ENCODE results near the gene CD28. TPM values are rescaled to one million over a fixed set of nuclear protein-coding genes. Genes with fewer than 3 reads are reported as not detected.

Gene CD28
- total and polyA plus RNA-seq, 9 of the 15 experiments (the other 6 are each of a cell fraction or from before 2014, with no cell fraction given), result 0.01 to 0.11 TPM; not detected in 7

GRCh38 chr2:203713381-203713780 is 6.9 kb downstream of the CD28 start:
- FAIRE-seq, result no peak
- in situ Hi-C loops (cut with MboI), result no loop called here
- Histone ChIP-seq H2AFZ (ENCODE audit: low read depth, low read length) (no peak overlapping the region), H3K79me2 (ENCODE audit: control insufficient read depth, insufficient read depth, low read length) (no peaks in the 10 kb centered on the region), H3K36me3 (ENCODE audit: control insufficient read depth, insufficient read depth, low read length) (no peaks in the 10 kb centered on the region), H3K4me1 (replicated peaks in 1 of 2; ENCODE audit: control insufficient read depth in 2 of 2, insufficient read depth in 2 of 2, low read length in 2 of 2) (no peaks in the 10 kb centered on the region), H3K4me3 (no peak overlapping the region), H3K27ac (ENCODE audit: extremely low read depth, low read depth, low read length) (no peak overlapping the region), H3K9ac (ENCODE audit: insufficient read depth in 1 of 2, low read depth in 2 of 2, low read length in 2 of 2) (no peak overlapping the region), H3K27me3 (ENCODE audit: control insufficient read depth in 2 of 2, insufficient read depth in 2 of 2, low read length in 2 of 2) (no peaks in the 10 kb centered on the region), H3K9me1 (ENCODE audit: control insufficient read depth, insufficient read depth, low read length) (no peaks in the 10 kb centered on the region), H4K20me1 (replicated peaks; ENCODE audit: control insufficient read depth, insufficient read depth, low read length) (no peaks in the 10 kb centered on the region), H3K4me2 (ENCODE audit: insufficient read depth, low read length) (no peak overlapping the region), H3K9me3 (replicated peaks; ENCODE audit: control insufficient read depth, insufficient read depth, low read depth, low read length) (no peaks in the 10 kb centered on the region)
- no TSS peak for BruUV-seq (replicated peaks)
- TF ChIP-seq NCOA4 (IDR thresholded peaks at IDR 0.05; ENCODE audit: partially characterized antibody) (no peak), HEY1 (CRISPR knock-in tag; IDR thresholded peaks at IDR 0.05; ENCODE audit: borderline replicate concordance) (no peak), RB1 (IDR thresholded peaks at IDR 0.05; ENCODE audit: low read depth) (no peak), ZNF274 (IDR thresholded peaks at IDR 0.05; ENCODE audit: borderline replicate concordance, low read depth, low read length) (no peak), RCOR1 (IDR thresholded peaks at IDR 0.05; ENCODE audit: borderline replicate concordance in 1 of 2, low read depth in 2 of 2, low read length in 2 of 2) (no peak), RFX1 (IDR thresholded peaks at IDR 0.05) (no peak)
- intact Hi-C loops (cut with micrococcal nuclease), result no loop called here
- 20% methylated on average over 1 of the region's 1 CpG for WGBS (ENCODE audit: insufficient coverage, low coverage, missing lambda C conversion rate)
- no peak for ATAC-seq
- ChIA-PET CTCF (ENCODE audit: low intra/inter-chr PET ratio) (no interaction called here), POLR2A (no interaction called here)
- DNase-seq (ENCODE audit: extremely low read depth in 1 of 4, low spot score in 3 of 4), result no peak

GRCh38 chr2:203714112-203714511 is 7.7 kb downstream of the CD28 start:
- Histone ChIP-seq H3K9ac (ENCODE audit: insufficient read depth in 1 of 2, low read depth in 2 of 2, low read length in 2 of 2) (no peak overlapping the region), H3K9me1 (ENCODE audit: control insufficient read depth, insufficient read depth, low read length) (no peaks in the 10 kb centered on the region), H3K27me3 (ENCODE audit: control insufficient read depth in 2 of 2, insufficient read depth in 2 of 2, low read length in 2 of 2) (no peaks in the 10 kb centered on the region), H3K4me2 (ENCODE audit: insufficient read depth, low read length) (no peak overlapping the region), H3K27ac (ENCODE audit: extremely low read depth, low read depth, low read length) (no peak overlapping the region), H2AFZ (ENCODE audit: low read depth, low read length) (no peak overlapping the region), H3K36me3 (ENCODE audit: control insufficient read depth, insufficient read depth, low read length) (no peaks in the 10 kb centered on the region), H4K20me1 (replicated peaks; ENCODE audit: control insufficient read depth, insufficient read depth, low read length) (no peaks in the 10 kb centered on the region), H3K9me3 (replicated peaks; ENCODE audit: control insufficient read depth, insufficient read depth, low read depth, low read length) (no peaks in the 10 kb centered on the region), H3K4me3 (no peak overlapping the region), H3K4me1 (replicated peaks in 1 of 2; ENCODE audit: control insufficient read depth in 2 of 2, insufficient read depth in 2 of 2, low read length in 2 of 2) (no peaks in the 10 kb centered on the region), H3K79me2 (ENCODE audit: control insufficient read depth, insufficient read depth, low read length) (no peaks in the 10 kb centered on the region)
- in situ Hi-C loops (cut with MboI) (no loop called here), intact Hi-C loops (cut with micrococcal nuclease) (no loop called here)
- DNase-seq (ENCODE audit: extremely low read depth in 1 of 4, low spot score in 3 of 4) (no peak), ATAC-seq (no peak), FAIRE-seq (no peak)
- 0% methylated on average over 2 of the region's 3 CpGs for WGBS (ENCODE audit: insufficient coverage, low coverage, missing lambda C conversion rate)
- ChIA-PET CTCF (ENCODE audit: low intra/inter-chr PET ratio) (no interaction called here), POLR2A (no interaction called here)
- BruUV-seq (replicated peaks), result no TSS peak
- TF ChIP-seq CBFB (CRISPR knock-in tag; IDR thresholded peaks at IDR 0.05), result no peak
- no peak for TF ChIP-seq CREB3L1 (IDR thresholded peaks at IDR 0.05; ENCODE audit: borderline replicate concordance, low read depth)
- no peak for TF ChIP-seq DNMT1 (IDR thresholded peaks at IDR 0.05)
- TF ChIP-seq ZNF79 (CRISPR knock-in tag; IDR thresholded peaks at IDR 0.05; ENCODE audit: low read depth), result no peak
- no peak for TF ChIP-seq RBM39 (optimal IDR thresholded peaks at IDR 0.05; ENCODE audit: low read depth, low read length)
- TF ChIP-seq ADNP (tag; IDR thresholded peaks at IDR 0.05), result no peak

Data from K562 (cell line).